Activated CD4-positive, alpha-beta memory T cell treated with anti-CD3 and anti-CD28 coated beads, Interleukin-2, amount 10 ng/mL, durations not matched to agents 7 days and 5 days (primary cell): ENCODE measurements around the gene CCDC6. TPM values are rescaled to one million over a fixed set of nuclear protein-coding genes. Genes with fewer than 3 reads are reported as not detected.
"Not testable (repeated sequence)": the region's sequence is repeated elsewhere in the genome, so short reads cannot be mapped to it uniquely, and the experiment has no call there.

ENCODE experiments used
- CTCF ChIA-PET: fragments of 350-600 bp; sonication (Branson Sonifier 250); formaldehyde crosslinking; loops from one replicate; lab custom pipeline; 2021; ENCODE audit warnings: antibody characterized with exemption, inconsistent platforms; lab: Charles Lee
- POLR2A ChIA-PET: fragments of 350-600 bp; sonication (Branson Sonifier 250); formaldehyde crosslinking; loops from one replicate; lab custom pipeline; 2021; ENCODE audit warnings: antibody characterized with exemption; lab: Charles Lee
- DNase-seq: peaks from one replicate; pipeline ENCODE4 v3.0.0-alpha.2; 2020
- H3K27ac Mint-ChIP-seq: one replicate; pipeline ENCODE4 v1.8.0; 2021; ENCODE audit warnings: mild to moderate bottlenecking, mixed read lengths
- H3K27me3 Mint-ChIP-seq: one replicate; pipeline ENCODE4 v1.8.0; 2021; ENCODE audit warnings: mixed read lengths
- H3K36me3 Mint-ChIP-seq: one replicate; pipeline ENCODE4 v1.8.0; 2021; ENCODE audit warnings: low read depth, mixed read lengths
- H3K4me1 Mint-ChIP-seq: one replicate; pipeline ENCODE4 v1.8.0; 2021; ENCODE audit warnings: mixed read lengths
- H3K4me3 Mint-ChIP-seq: one replicate; pipeline ENCODE4 v1.8.0; 2021; ENCODE audit warnings: mild to moderate bottlenecking, mixed read lengths
- H3K9me3 Mint-ChIP-seq: one replicate; pipeline ENCODE4 v1.8.0; 2021; ENCODE audit warnings: mixed read lengths
- total RNA-seq, 2 experiments: library from RNA; stranded (reverse); gene quantifications; one replicate each; pipeline ENCODE4 v1.2.3, GENCODE V29; 2021

CCDC6 gene
- total RNA-seq, 2 experiments from 2014 or later = 22.4 to 22.6 TPM

DNA sequence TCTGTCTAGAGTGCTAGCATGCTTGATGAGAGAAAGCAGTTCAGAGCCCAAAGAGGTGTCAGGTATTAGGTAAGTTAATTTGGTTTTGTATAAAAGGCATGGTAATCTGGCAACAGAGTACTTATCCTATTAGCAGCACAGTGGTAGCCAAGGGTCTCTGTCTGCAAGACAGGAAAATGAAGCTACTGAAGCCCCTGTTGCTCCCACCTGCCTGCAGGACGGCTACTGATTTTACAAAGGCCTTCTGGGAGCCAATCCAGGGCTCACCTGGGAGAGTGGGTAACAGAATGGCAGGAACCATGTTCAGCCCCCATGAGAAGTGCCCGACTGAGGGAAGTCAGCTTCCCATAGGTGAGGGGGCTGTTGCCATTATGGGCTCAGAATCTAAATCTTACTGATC lies 116.3 kb downstream of the CCDC6 start:
- H3K27me3 Mint-ChIP-seq, POLR2A ChIA-PET, DNase-seq, H3K9me3 Mint-ChIP-seq, H3K4me1 Mint-ChIP-seq, CTCF ChIA-PET, H3K4me3 Mint-ChIP-seq, H3K27ac Mint-ChIP-seq: not testable (repeated sequence)
- H3K36me3 Mint-ChIP-seq = peaks cover 34% of the 10 kb centered on the region

DNA sequence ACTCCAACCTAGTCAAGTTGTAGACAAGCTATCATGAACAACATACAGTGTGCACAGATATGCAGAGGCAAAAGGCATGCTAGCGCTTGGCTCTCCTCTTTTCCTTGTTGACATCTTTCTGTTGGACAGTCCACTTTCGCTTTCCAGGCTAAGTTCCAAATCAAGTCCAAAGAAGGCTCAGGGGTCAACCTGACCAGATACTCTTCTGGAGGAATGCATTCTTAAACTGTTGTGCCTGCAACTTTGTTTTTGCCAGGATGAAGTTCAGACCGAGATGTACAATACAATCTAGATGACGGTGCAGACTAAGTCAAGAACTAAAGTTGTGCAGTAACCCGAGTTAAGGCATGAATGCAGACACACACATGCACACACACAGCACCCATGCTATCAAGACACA lies 117.4 kb downstream of the CCDC6 start:
- H3K4me3 Mint-ChIP-seq, H3K27ac Mint-ChIP-seq, CTCF ChIA-PET, H3K27me3 Mint-ChIP-seq, H3K9me3 Mint-ChIP-seq, POLR2A ChIA-PET, DNase-seq, H3K4me1 Mint-ChIP-seq: not testable (repeated sequence)
- peaks cover 23% of the 10 kb centered on the region for H3K36me3 Mint-ChIP-seq

DNA sequence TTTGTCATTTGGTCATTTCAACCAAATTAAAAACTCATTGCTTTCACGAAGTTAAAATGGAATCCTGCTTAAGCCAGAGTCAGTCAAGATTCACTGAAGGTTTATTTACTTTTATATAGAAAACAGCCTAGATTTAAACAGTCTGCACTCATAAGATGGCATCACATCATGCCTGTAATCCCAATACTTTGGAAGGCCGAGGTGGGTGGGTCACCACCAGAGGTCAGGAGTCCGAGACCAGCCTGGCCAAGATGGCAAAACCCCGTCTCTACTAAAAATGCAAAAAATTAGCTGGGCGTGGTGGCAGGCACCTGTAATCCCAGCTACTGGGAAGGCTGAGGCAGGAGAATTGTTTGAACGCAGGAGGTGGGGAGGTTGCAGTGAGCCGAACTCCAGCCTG lies 119.3 kb downstream of the CCDC6 start:
- H3K9me3 Mint-ChIP-seq, DNase-seq, POLR2A ChIA-PET, H3K27ac Mint-ChIP-seq, CTCF ChIA-PET, H3K27me3 Mint-ChIP-seq, H3K4me1 Mint-ChIP-seq, H3K4me3 Mint-ChIP-seq, H3K36me3 Mint-ChIP-seq: not testable (repeated sequence)

DNA sequence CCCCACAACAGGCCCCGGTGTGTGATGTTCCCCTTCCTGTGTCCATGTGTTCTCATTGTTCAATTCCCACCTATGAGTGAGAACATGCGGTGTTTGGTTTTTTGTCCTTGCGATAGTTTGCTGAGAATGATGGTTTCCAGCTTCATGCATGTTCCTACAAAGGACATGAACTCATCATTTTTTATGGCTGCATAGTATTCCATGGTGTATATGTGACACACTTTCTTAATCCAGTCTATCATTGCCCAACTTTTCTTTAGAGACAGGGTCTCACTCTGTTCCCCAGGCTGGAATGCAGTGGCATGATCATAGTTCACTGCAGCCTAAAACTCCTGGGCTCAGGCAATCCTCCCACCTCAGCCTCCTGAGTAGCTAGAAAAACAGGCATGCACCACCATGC lies 120.9 kb downstream of the CCDC6 start:
- DNase-seq, H3K9me3 Mint-ChIP-seq, CTCF ChIA-PET, H3K4me1 Mint-ChIP-seq, H3K36me3 Mint-ChIP-seq, H3K27me3 Mint-ChIP-seq, H3K27ac Mint-ChIP-seq, H3K4me3 Mint-ChIP-seq: not testable (repeated sequence)
- POLR2A ChIA-PET = interaction anchor here (0.6 kb wide), 1 partner anchor 591 kb away, joined by 3 read pairs; no protein-coding TSS in a partner anchor

DNA sequence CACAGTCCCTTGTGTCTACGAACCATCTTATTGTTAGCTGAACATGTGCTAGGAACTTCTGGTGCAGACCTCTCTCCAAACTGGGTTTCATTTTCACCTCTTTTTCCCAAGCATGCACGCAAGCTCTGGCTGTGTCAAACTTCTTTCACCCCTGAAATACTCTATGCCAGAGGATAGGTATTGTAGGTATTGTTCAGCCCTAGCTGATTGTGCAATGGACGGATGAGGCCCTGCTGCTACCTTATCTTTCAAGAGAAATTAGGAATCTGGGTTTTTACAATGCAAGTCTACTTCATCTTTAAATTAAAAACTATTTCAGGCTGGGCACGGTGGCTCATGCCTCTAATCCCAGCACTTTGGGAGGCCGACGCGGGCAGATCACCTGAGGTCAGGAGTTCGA lies 124.8 kb downstream of the CCDC6 start:
- no peak for DNase-seq
- H3K4me1 Mint-ChIP-seq = no peaks in the 10 kb centered on the region
- no peak overlapping the region for H3K27ac Mint-ChIP-seq
- no peak overlapping the region for H3K4me3 Mint-ChIP-seq
- ChIA-PET POLR2A (no interaction called here), CTCF (no interaction called here)
- H3K36me3 Mint-ChIP-seq = peaks cover 1% of the 10 kb centered on the region
- H3K27me3 Mint-ChIP-seq = no peaks in the 10 kb centered on the region
- peaks cover 7% of the 10 kb centered on the region for H3K9me3 Mint-ChIP-seq

DNA sequence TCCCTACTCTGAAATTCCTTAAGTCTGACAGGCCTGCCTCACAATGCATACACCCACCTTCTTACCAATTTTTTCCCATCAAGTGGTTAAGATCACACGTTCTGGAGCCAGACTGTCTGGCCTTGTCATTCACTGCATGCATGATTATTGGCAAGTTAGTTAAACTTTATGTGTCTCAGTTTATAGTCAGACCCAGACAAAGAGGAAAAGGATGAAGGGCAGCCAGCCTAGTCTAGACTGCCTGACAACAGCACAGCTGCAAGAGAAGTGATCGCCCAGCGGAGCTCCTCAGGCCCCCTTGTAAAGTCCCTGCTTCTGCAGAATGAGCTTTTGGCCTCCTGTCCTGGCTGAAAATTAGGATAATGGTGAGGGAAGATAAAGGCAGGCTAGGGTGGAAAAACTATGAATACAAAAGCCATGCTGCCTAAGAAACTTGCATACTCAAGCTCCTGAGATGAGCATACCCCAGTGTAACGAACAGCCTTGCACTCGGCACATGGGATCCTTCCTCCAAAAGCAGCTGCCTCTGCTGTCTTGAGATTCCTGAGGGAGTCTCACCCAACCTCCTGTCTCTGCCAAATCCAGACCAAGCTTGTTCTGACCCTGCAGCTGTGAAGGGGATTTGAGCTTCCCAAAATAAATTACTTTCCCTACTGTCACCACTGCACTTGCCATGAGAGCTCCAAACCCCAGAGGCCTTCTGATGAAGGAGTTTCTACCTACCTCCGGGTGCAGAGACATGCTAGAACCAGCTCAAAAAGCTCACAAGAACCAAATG lies 126.4 kb downstream of the CCDC6 start:
- DNase-seq = no peak
- Mint-ChIP-seq H3K9me3 (peaks cover 8% of the 10 kb centered on the region), H3K27me3 (no peaks in the 10 kb centered on the region), H3K4me3 (no peak overlapping the region), H3K4me1 (no peaks in the 10 kb centered on the region), H3K27ac (no peak overlapping the region), H3K36me3 (peaks cover 2% of the 10 kb centered on the region)
- ChIA-PET CTCF (no interaction called here), POLR2A (interaction anchor here (1.3 kb wide), 1 partner anchor 20 kb away, joined by 3 read pairs; no protein-coding TSS in a partner anchor)

DNA sequence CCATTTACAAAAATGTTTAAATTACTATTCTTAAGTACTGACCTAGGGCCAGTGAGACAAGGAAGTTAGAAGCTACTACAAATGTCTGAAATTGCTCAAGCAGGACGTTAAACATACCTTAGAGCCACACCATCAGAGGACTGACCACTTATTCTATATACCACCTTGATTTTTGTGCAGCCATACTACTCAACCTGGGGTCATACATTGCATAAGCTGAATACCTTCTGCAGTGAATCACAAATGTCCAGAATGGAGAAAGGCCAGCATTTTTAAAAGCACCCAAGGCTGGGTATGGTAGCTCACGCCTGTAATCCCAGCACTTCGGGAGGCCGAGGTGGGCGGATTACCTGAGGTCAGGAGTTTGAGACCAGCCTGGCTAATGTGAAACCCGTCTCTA lies 131.9 kb downstream of the CCDC6 start:
- H3K36me3 Mint-ChIP-seq = peaks cover 2% of the 10 kb centered on the region
- peaks cover 5% of the 10 kb centered on the region for H3K9me3 Mint-ChIP-seq
- no peak for DNase-seq
- H3K27ac Mint-ChIP-seq = no peak overlapping the region
- peaks cover 3% of the 10 kb centered on the region for H3K27me3 Mint-ChIP-seq
- H3K4me1 Mint-ChIP-seq = no peaks in the 10 kb centered on the region
- H3K4me3 Mint-ChIP-seq = no peak overlapping the region
- ChIA-PET CTCF (interaction anchor here (0.6 to 0.9 kb wide), 2 partner anchors 148 to 452 kb away, joined by 3 to 5 read pairs; no protein-coding TSS in a partner anchor), POLR2A (no interaction called here)

DNA sequence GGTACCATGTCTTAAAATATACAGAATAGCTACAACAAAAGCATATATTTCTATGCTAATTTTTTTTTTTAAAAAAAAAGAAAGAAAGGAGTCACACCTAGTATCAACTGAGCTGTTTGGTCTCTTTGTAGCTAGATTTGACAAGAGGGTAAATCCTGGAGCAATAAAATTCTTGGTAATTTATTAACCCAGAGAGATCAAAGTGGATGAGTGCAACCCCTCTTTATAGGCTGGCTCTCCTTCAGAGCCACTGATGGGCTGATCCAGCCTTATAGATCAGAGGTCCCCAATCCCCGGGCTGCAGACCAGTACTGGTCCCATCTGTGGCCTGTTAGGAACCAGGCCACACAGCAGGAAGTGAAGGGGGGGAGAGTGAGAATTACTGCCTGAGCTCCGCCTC lies 133.3 kb downstream of the CCDC6 start:
- Mint-ChIP-seq H3K9me3 (peaks cover 4% of the 10 kb centered on the region), H3K27ac (no peak overlapping the region), H3K36me3 (peaks cover 2% of the 10 kb centered on the region), H3K27me3 (peaks cover 5% of the 10 kb centered on the region), H3K4me3 (no peak overlapping the region), H3K4me1 (no peaks in the 10 kb centered on the region)
- no peak for DNase-seq
- CTCF ChIA-PET = no interaction called here
- POLR2A ChIA-PET = no interaction called here

DNA sequence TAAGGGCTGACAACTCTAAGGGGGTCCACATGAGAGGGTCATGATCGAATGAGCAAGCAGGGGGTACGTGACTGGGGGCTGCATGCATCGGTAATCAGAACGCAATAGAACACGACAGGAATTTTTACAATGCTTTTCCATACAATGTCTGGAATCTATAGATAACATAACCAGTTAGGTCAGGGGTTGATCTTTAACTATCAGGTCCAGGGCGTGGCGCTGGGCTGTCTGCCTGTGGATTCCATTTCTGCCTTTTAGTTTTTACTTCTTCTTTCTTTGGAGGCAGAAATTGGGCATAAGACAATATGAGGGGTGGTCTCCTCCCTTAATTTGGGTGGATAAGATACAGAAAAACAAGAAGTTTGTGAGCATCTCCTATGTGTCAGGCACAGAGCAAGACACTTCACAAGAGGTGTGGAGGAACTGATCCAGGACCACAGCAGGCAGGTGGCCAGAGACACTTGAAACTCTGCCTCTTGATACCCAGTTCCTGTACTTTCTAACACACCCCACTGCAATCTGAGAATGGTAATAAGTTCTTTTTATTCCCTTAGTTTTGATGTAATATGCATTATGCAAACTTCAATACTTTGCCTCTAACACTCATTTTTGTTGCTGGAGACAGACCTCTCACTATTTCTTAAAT lies 135.1 kb downstream of the CCDC6 start:
- ChIA-PET CTCF (no interaction called here), POLR2A (no interaction called here)
- no peak for DNase-seq
- Mint-ChIP-seq H3K4me3 (no peak overlapping the region), H3K9me3 (no peaks in the 10 kb centered on the region), H3K36me3 (no peaks in the 10 kb centered on the region), H3K27ac (no peak overlapping the region), H3K27me3 (peaks cover 5% of the 10 kb centered on the region), H3K4me1 (no peaks in the 10 kb centered on the region)

DNA sequence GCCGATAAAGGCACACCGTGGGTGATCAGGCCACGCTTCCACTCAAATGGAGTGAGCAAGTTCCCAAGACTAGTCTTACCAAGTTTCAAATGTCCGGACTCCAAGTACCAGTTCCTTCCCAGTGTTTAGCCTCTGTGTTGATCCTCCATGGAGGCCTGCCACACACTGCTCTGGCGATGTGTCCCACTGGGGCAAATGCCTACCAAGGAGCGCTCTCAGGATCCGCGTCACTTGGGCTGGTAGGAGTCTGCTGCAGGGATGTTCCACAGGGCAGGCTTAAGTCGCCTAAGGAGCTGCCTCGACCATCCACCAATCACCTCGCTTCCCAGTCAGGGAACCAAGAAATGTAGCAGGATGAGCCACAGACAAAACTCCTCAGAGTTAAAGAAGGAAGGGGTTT lies 135.7 kb downstream of the CCDC6 start:
- H3K27ac Mint-ChIP-seq = no peak overlapping the region
- no peaks in the 10 kb centered on the region for H3K4me1 Mint-ChIP-seq
- H3K9me3 Mint-ChIP-seq = no peaks in the 10 kb centered on the region
- no peak overlapping the region for H3K4me3 Mint-ChIP-seq
- DNase-seq = no peak
- ChIA-PET CTCF (no interaction called here), POLR2A (no interaction called here)
- no peaks in the 10 kb centered on the region for H3K36me3 Mint-ChIP-seq
- peaks cover 5% of the 10 kb centered on the region for H3K27me3 Mint-ChIP-seq

DNA sequence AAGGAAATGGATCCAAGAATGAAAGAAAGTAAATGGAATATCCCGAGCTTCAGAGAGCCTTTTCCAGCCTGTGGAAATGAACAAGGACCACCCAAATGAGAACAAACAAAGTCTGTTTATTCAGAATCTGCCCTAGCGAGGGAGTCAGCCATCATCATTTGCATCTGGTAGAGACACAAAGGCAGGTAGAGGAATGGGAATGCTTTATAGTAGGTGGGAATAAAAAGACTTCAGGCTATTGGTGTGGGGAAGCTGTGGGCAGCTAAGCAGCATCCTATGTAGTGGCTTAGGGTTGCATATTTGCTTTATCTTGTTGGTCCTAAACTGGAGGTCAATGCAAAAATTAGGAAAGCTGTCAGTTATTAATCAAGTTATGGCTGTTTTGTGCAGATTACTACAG lies 143.9 kb downstream of the CCDC6 start:
- Mint-ChIP-seq H3K9me3 (no peaks in the 10 kb centered on the region), H3K27me3 (no peaks in the 10 kb centered on the region), H3K36me3 (no peaks in the 10 kb centered on the region), H3K4me3 (no peak overlapping the region), H3K4me1 (no peaks in the 10 kb centered on the region), H3K27ac (no peak overlapping the region)
- no peak for DNase-seq
- POLR2A ChIA-PET = no interaction called here
- CTCF ChIA-PET = no interaction called here

DNA sequence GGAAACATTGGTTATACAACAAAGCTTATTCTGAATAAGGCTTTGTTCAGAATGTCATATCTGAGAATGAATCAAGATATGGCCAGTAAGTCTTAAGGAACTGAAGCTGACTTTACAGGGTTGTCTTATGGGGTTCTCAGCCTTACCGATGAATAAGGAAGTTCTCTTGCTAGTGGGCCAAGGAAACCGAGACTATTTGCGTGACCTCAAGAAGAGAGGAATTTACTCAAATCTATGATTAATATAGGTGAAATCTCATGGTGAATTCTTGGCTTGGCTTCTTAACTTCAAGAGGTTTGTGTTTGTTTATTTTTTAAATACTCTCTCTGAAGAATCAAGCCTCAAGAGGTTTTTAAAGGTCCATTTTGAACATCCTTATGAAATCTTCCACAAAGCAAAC lies 148.4 kb downstream of the CCDC6 start:
- Mint-ChIP-seq H3K4me1 (no peaks in the 10 kb centered on the region), H3K9me3 (no peaks in the 10 kb centered on the region), H3K27ac (no peak overlapping the region), H3K4me3 (no peak overlapping the region), H3K36me3 (no peaks in the 10 kb centered on the region), H3K27me3 (no peaks in the 10 kb centered on the region)
- ChIA-PET CTCF (no interaction called here), POLR2A (no interaction called here)
- DNase-seq = no peak

DNA sequence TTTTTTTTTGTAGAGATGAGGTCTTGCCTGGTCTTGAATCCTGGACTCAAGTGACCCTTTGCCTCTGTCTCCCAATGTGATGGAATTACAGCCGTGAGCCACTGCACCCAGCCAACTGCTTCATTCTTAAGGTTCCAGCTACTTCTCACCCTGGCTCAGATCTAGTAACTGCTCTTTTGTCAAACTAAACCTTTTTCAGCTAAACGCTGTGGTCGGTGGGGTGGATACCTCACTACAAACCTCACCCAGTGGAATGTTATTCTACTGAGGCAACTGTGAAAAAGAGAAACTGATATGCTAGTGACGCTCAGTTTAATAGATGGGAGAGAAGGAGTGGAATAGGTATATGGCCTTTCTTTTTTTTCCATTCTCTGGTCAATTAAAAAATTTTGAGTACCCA lies 151.4 kb downstream of the CCDC6 start:
- ChIA-PET POLR2A (no interaction called here), CTCF (no interaction called here)
- no peak for DNase-seq
- H3K27me3 Mint-ChIP-seq = peaks cover 10% of the 10 kb centered on the region
- no peaks in the 10 kb centered on the region for H3K4me1 Mint-ChIP-seq
- no peak overlapping the region for H3K4me3 Mint-ChIP-seq
- H3K36me3 Mint-ChIP-seq = no peaks in the 10 kb centered on the region
- no peak overlapping the region for H3K27ac Mint-ChIP-seq
- no peaks in the 10 kb centered on the region for H3K9me3 Mint-ChIP-seq

DNA sequence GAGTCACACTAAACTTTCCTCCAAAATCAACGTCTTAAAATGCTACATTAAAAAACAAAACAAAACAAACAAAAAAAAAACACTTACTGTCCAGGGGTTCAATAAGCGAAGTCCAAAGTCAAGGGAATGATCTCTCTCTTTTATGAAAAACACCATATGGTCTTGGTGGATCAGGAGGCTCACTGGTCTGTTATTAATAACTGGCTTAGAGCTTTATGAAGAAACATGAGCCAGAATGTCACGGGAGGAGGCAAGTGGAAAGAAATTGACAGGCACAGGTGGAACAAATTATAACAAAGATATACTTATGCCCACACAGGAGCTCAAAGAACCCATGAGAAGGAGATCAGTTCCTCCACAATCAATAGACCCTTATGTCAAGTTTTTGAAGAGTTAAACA lies 153.1 kb downstream of the CCDC6 start, which contains the start of gene MRLN:
Gene MRLN (minus strand): TSS at position 189 of the 400 bp plus-strand sequence.
- POLR2A ChIA-PET = no interaction called here

More for the DNA sequence above, 153.1 kb downstream of the CCDC6 start, which contains the start of gene MRLN:
- no peaks in the 10 kb centered on the region for H3K36me3 Mint-ChIP-seq
- H3K4me3 Mint-ChIP-seq = no peak within 1 kb of the TSS
- CTCF ChIA-PET = no interaction called here
- H3K9me3 Mint-ChIP-seq = no peaks in the 10 kb centered on the region
- peaks cover 10% of the 10 kb centered on the region for H3K27me3 Mint-ChIP-seq
- no peak within 1 kb of the TSS for H3K27ac Mint-ChIP-seq
- no peak for DNase-seq
- no peaks in the 10 kb centered on the region for H3K4me1 Mint-ChIP-seq
